Tibial nerve (tissue), 4 donors: ENCODE data around the gene COA8.

Experiments
- CTCF ChIP-seq, 5 experiments: fragments of 200-600 bp in 3 of 5; fragments of 450-650 bp in 2 of 5; sonication (generic) in 3 of 5; IDR thresholded peaks; one replicate each; pipeline ENCODE4 v1.5.1; 2016 to 2019; ENCODE audit warnings: antibody characterized with exemption in 5 of 5, mild to moderate bottlenecking in 3 of 5, moderate library complexity in 2 of 5
- EP300 ChIP-seq, 2 donors: sonication (generic); formaldehyde crosslinking; IDR thresholded peaks; one replicate each; pipeline ENCODE4 v1.6.1; 2017; ENCODE audit warnings: antibody characterized with exemption in 2 of 2, mild to moderate bottlenecking in 1 of 2
- POLR2A ChIP-seq, 2 donors: fragments of 450-650 bp; IDR thresholded peaks; one replicate each; pipeline ENCODE4 v1.6.1; 2017; ENCODE audit warnings: antibody characterized with exemption in 2 of 2, mild to moderate bottlenecking in 2 of 2, moderate library complexity in 2 of 2

- no peak for TF ChIP-seq CTCF (IDR thresholded peaks at IDR 0.05)
- no peak for TF ChIP-seq POLR2A (IDR thresholded peaks at IDR 0.05)
- TF ChIP-seq EP300 (IDR thresholded peaks at IDR 0.05): no peak
These were observed 26.7 kb upstream of the COA8 start for GRCh38 chr14:103535891-103536565.
